Brain microvascular endothelial cell (primary cell): Measurements from ENCODE around the gene CIZ1.

Source experiments
- DNase-seq: peaks from one replicate; pipeline ENCODE4 v3.0.0-alpha.2; 2020
- H3K27ac ChIP-seq: fragments of 250-450 bp; sonication (Bioruptor Pico); 2 replicates; pipeline ENCODE4 v1.5.1; 2020; ENCODE audit warnings: mild to moderate bottlenecking, moderate library complexity
- H3K27me3 ChIP-seq: fragments of 250-450 bp; sonication (Bioruptor Pico); replicated peaks from 2 replicates; pipeline ENCODE4 v1.5.1; 2020; ENCODE audit warnings: mild to moderate bottlenecking
- H3K36me3 ChIP-seq: fragments of 250-450 bp; sonication (Bioruptor Pico); replicated peaks from 2 replicates; pipeline ENCODE4 v1.5.1; 2020; ENCODE audit warnings: mild to moderate bottlenecking
- H3K4me3 ChIP-seq: 2 replicates; pipeline ENCODE4 v1.5.1; 2011; ENCODE audit warnings: low read depth, mild to moderate bottlenecking, control low read depth, low read length, moderate library complexity
- CTCF ChIP-seq: IDR thresholded peaks from 2 replicates; pipeline ENCODE4 v1.5.1; 2011; ENCODE audit warnings: low read depth, mild to moderate bottlenecking, moderate library complexity, low read length, control low read depth, inconsistent platforms; ENCODE audit errors: missing control alignments
- in situ Hi-C: cut with HindIII; loops from 2 replicates; pipeline ENCODE4 v1.10.0; 2017; ENCODE audit warnings: low sequenced_read_pairs, low pct_ligation_motif_present

The CIZ1 gene

GRCh38 chr9:128175726-128176125 lies 15.6 kb downstream of the CIZ1 start:
- in situ Hi-C loops, result no loop called here
- H3K36me3 ChIP-seq, result peaks cover 61% of the 10 kb centered on the region
- no peak for DNase-seq
- no peaks in the 10 kb centered on the region for H3K27me3 ChIP-seq
- no peak overlapping the region for H3K4me3 ChIP-seq
- TF ChIP-seq CTCF, result no peak
- H3K27ac ChIP-seq, result no peak overlapping the region

GRCh38 chr9:128175102-128175563 lies 16.2 kb downstream of the CIZ1 start:
- no peaks in the 10 kb centered on the region for H3K27me3 ChIP-seq
- peaks cover 55% of the 10 kb centered on the region for H3K36me3 ChIP-seq
- in situ Hi-C loops, result no loop called here
- DNase-seq, result no peak
- no peak for TF ChIP-seq CTCF
- H3K4me3 ChIP-seq, result no peak overlapping the region
- no peak overlapping the region for H3K27ac ChIP-seq

- no peak for TF ChIP-seq CTCF
- H3K36me3 ChIP-seq, result peaks cover 54% of the 10 kb centered on the region
- no peaks in the 10 kb centered on the region for H3K27me3 ChIP-seq
- no peak overlapping the region for H3K4me3 ChIP-seq
- in situ Hi-C loops, result no loop called here
- H3K27ac ChIP-seq, result no peak overlapping the region
- DNase-seq, result no peak
These were observed 17.3 kb downstream of the CIZ1 start for GRCh38 chr9:128174062-128174461.

- TF ChIP-seq CTCF, result no peak
- H3K4me3 ChIP-seq, result no peak overlapping the region
- H3K27ac ChIP-seq, result no peak overlapping the region
- DNase-seq, result no peak
- peaks cover 53% of the 10 kb centered on the region for H3K36me3 ChIP-seq
- H3K27me3 ChIP-seq, result no peaks in the 10 kb centered on the region
- in situ Hi-C loops, result no loop called here
These were observed 21.4 kb downstream of the CIZ1 start for GRCh38 chr9:128169925-128170324.

- Histone ChIP-seq H3K36me3 (peaks cover 56% of the 10 kb centered on the region), H3K27me3 (no peaks in the 10 kb centered on the region), H3K27ac (no peak overlapping the region), H3K4me3 (no peak overlapping the region)
- no peak for TF ChIP-seq CTCF
- no peak for DNase-seq
- in situ Hi-C loops, result no loop called here
These were observed 21.9 kb downstream of the CIZ1 start for GRCh38 chr9:128169492-128169891.

- in situ Hi-C loops, result no loop called here
- no peak for TF ChIP-seq CTCF
- no peaks in the 10 kb centered on the region for H3K27me3 ChIP-seq
- no peak for DNase-seq
- H3K36me3 ChIP-seq, result peaks cover 52% of the 10 kb centered on the region
- no peak overlapping the region for H3K4me3 ChIP-seq
- no peak overlapping the region for H3K27ac ChIP-seq
These were observed 22.6 kb downstream of the CIZ1 start for GRCh38 chr9:128168731-128169308.
